Subcutaneous abdominal adipose tissue (tissue), 5 donors: ENCODE data around the gene WNT3A.

ENCODE experiments used
- H3K27ac ChIP-seq: one replicate; pipeline ENCODE4 v1.7.0; 2013; ENCODE audit warnings: low read depth, mild to moderate bottlenecking, inconsistent platforms, low read length, moderate library complexity
- H3K27me3 ChIP-seq, 5 donors: one replicate each; pipeline ENCODE4 v1.7.0; 2013; ENCODE audit warnings: low read length in 5 of 5, inconsistent platforms in 1 of 5; ENCODE audit not compliant: control insufficient read depth in 5 of 5, insufficient read depth in 4 of 5
- H3K36me3 ChIP-seq, 5 donors: one replicate each; pipeline ENCODE4 v1.7.0; 2013; ENCODE audit warnings: low read length in 5 of 5; ENCODE audit not compliant: control insufficient read depth in 5 of 5, insufficient read depth in 5 of 5
- H3K4me1 ChIP-seq, 5 donors: one replicate each; pipeline ENCODE4 v1.7.0; 2013; ENCODE audit warnings: low read length in 5 of 5, mild to moderate bottlenecking in 3 of 5, moderate library complexity in 1 of 5; ENCODE audit not compliant: control insufficient read depth in 5 of 5, insufficient read depth in 5 of 5
- H3K4me3 ChIP-seq, 5 donors: one replicate each; pipeline ENCODE4 v1.7.0; 2013; ENCODE audit warnings: low read length in 5 of 5, low read depth in 1 of 5
- H3K9ac ChIP-seq, 5 donors: one replicate each; pipeline ENCODE4 v1.7.0; 2013; ENCODE audit warnings: low read length in 5 of 5, mild to moderate bottlenecking in 4 of 5, moderate library complexity in 3 of 5
- H3K9me3 ChIP-seq, 5 donors: one replicate each; pipeline ENCODE4 v1.7.0; 2013; ENCODE audit warnings: low read length in 5 of 5; ENCODE audit not compliant: control insufficient read depth in 5 of 5
- donor health status: healthy.
- donor health status: healthy.
- donor health status: healthy.
- donor health status: healthy.
- donor health status: healthy.

WNT3A gene

GRCh38 chr1:228106800-228107054, 99.9 kb downstream of the WNT3A start:
- H3K36me3 ChIP-seq, result peaks cover 0 to 28% (median 21%) of the 10 kb centered on the region in 5 donors
- no peaks in the 10 kb centered on the region for H3K27me3 ChIP-seq
- no peak overlapping the region for H3K27ac ChIP-seq
- no peak overlapping the region for H3K4me3 ChIP-seq
- H3K9ac ChIP-seq, result no peak overlapping the region
- H3K9me3 ChIP-seq, result no peaks in the 10 kb centered on the region
- H3K4me1 ChIP-seq, result peaks cover 5 to 49% (median 43%) of the 10 kb centered on the region in 5 donors

GRCh38 chr1:228107636-228108035, 100.8 kb downstream of the WNT3A start:
- Histone ChIP-seq H3K27me3 (no peaks in the 10 kb centered on the region), H3K9me3 (no peaks in the 10 kb centered on the region), H3K9ac (peak overlapping the region in 1 of 5 donors; percentile 90), H3K36me3 (peaks cover 0 to 28% (median 21%) of the 10 kb centered on the region in 5 donors), H3K27ac (no peak overlapping the region), H3K4me3 (no peak overlapping the region), H3K4me1 (peaks cover 5 to 40% (median 34%) of the 10 kb centered on the region in 5 donors)

GRCh38 chr1:228108055-228108690, 101.4 kb downstream of the WNT3A start:
- peak overlapping the region; percentile 56 to 94 (median 89) for H3K9ac ChIP-seq
- H3K27me3 ChIP-seq, result no peaks in the 10 kb centered on the region
- peak overlapping the region; percentile 84 for H3K27ac ChIP-seq
- H3K9me3 ChIP-seq, result no peaks in the 10 kb centered on the region
- H3K4me1 ChIP-seq, result peaks cover 5 to 38% (median 34%) of the 10 kb centered on the region in 5 donors
- peaks cover 0 to 28% (median 21%) of the 10 kb centered on the region in 5 donors for H3K36me3 ChIP-seq
- H3K4me3 ChIP-seq, result peak overlapping the region; percentile 87 to 99 (median 95)

GRCh38 chr1:228108742-228109072, 101.9 kb downstream of the WNT3A start:
- Histone ChIP-seq H3K27me3 (no peaks in the 10 kb centered on the region), H3K4me1 (peaks cover 5 to 34% (median 30%) of the 10 kb centered on the region in 5 donors), H3K9ac (peak overlapping the region; percentile 56 to 94 (median 89)), H3K9me3 (no peaks in the 10 kb centered on the region), H3K4me3 (peak overlapping the region; percentile 87 to 99 (median 95)), H3K36me3 (peaks cover 0 to 28% (median 21%) of the 10 kb centered on the region in 5 donors), H3K27ac (peak overlapping the region; percentile 84)

GRCh38 chr1:228109073-228109961, 102.5 kb downstream of the WNT3A start, which contains the start of gene MRPL55:
Gene MRPL55, minus strand, starts transcription at chr1:228109299. Its CDS starts 1,039 bp downstream, at chr1:228108260.
- peak within 1 kb of the TSS; percentile 87 to 99 (median 95) for H3K4me3 ChIP-seq
- H3K27me3 ChIP-seq, result no peaks in the 10 kb centered on the region
- peak within 1 kb of the TSS; percentile 84 for H3K27ac ChIP-seq
- H3K9me3 ChIP-seq, result no peaks in the 10 kb centered on the region
- H3K4me1 ChIP-seq, result peaks cover 5 to 27% (median 24%) of the 10 kb centered on the region in 5 donors
- peak within 1 kb of the TSS; percentile 56 to 95 (median 89) for H3K9ac ChIP-seq
- H3K36me3 ChIP-seq, result peaks cover 0 to 28% (median 21%) of the 10 kb centered on the region in 5 donors

- H3K4me3 ChIP-seq, result peak overlapping the region; percentile 79 to 99 (median 94)
- peak overlapping the region in 4 of 5 donors; percentile 84 to 95 (median 90) for H3K9ac ChIP-seq
- no peaks in the 10 kb centered on the region for H3K9me3 ChIP-seq
- peaks cover 5 to 25% (median 23%) of the 10 kb centered on the region in 5 donors for H3K4me1 ChIP-seq
- H3K27me3 ChIP-seq, result no peaks in the 10 kb centered on the region
- H3K27ac ChIP-seq, result peak overlapping the region; percentile 84
- peaks cover 0 to 28% (median 21%) of the 10 kb centered on the region in 5 donors for H3K36me3 ChIP-seq
Measured at GRCh38 chr1:228109962-228110488, 103.2 kb downstream of the WNT3A start.

GRCh38 chr1:228110556-228110955, 103.8 kb downstream of the WNT3A start:
- H3K27me3 ChIP-seq, result no peaks in the 10 kb centered on the region
- no peaks in the 10 kb centered on the region for H3K9me3 ChIP-seq
- peaks cover 0 to 25% (median 21%) of the 10 kb centered on the region in 5 donors for H3K36me3 ChIP-seq
- peak overlapping the region in 1 of 5 donors; percentile 95 for H3K4me3 ChIP-seq
- no peak overlapping the region for H3K9ac ChIP-seq
- H3K4me1 ChIP-seq, result peaks cover 5 to 25% (median 23%) of the 10 kb centered on the region in 5 donors
- no peak overlapping the region for H3K27ac ChIP-seq
